Keratinocyte (primary cell): ENCODE measurements around the gene BRINP3. TPM values are rescaled to one million over a fixed set of nuclear protein-coding genes. Genes with fewer than 3 reads are reported as not detected.

Source experiments
- DNase-seq: peaks from one replicate; pipeline ENCODE4 v3.0.0-alpha.2; 2011; ENCODE audit warnings: low read depth, missing footprints, low spot score
- FAIRE-seq: peaks from 2 replicates; lab custom pipeline; 2011; peaks lifted over from hg19 to GRCh38; lab: Jason Lieb, UNC
- H2AFZ ChIP-seq: 2 replicates; pipeline ENCODE4 v1.6.0; 2012; ENCODE audit warnings: low read length, control low read depth, inconsistent platforms; ENCODE audit not compliant: control insufficient read depth
- H3K27ac ChIP-seq: 2 replicates; pipeline ENCODE4 v1.5.1; 2011; ENCODE audit warnings: low read length; ENCODE audit not compliant: control insufficient read depth, insufficient read depth
- H3K27me3 ChIP-seq: 3 replicates; pipeline ENCODE4 v1.6.0; 2011; ENCODE audit warnings: low read length; ENCODE audit not compliant: control insufficient read depth, insufficient read depth; ENCODE audit errors: extremely low read depth
- H3K36me3 ChIP-seq, 2 experiments: 2 replicates in 1 of 2; 3 replicates in 1 of 2; pipeline ENCODE4 v1.5.1; 2011; ENCODE audit warnings: low read length in 2 of 2, mild to moderate bottlenecking in 1 of 2; ENCODE audit not compliant: control insufficient read depth in 2 of 2, insufficient read depth in 2 of 2; ENCODE audit errors: extremely low read depth in 1 of 2
- H3K4me1 ChIP-seq: 3 replicates; pipeline ENCODE4 v1.5.1; 2011; ENCODE audit warnings: low read length; ENCODE audit not compliant: control insufficient read depth, insufficient read depth; ENCODE audit errors: extremely low read depth
- H3K4me2 ChIP-seq: 3 replicates; pipeline ENCODE4 v1.6.0; 2011; ENCODE audit warnings: low read depth, low read length; ENCODE audit not compliant: control insufficient read depth, insufficient read depth; ENCODE audit errors: extremely low read depth
- H3K4me3 ChIP-seq, 3 experiments: fragments of 200-600 bp in 1 of 3; sonication (generic) in 1 of 3; 2 replicates in 2 of 3; 3 replicates in 1 of 3; pipeline ENCODE4 v1.5.1; 2011 to 2016; ENCODE audit warnings: low read length in 3 of 3, mild to moderate bottlenecking in 3 of 3, control low read depth in 2 of 3, inconsistent platforms in 1 of 3, low read depth in 1 of 3, mixed read lengths in 1 of 3, mixed run types in 1 of 3, moderate library complexity in 1 of 3; ENCODE audit not compliant: control insufficient read depth in 2 of 3, insufficient read depth in 2 of 3; ENCODE audit errors: extremely low read depth in 1 of 3
- H3K79me2 ChIP-seq: 2 replicates; pipeline ENCODE4 v1.6.0; 2012; ENCODE audit warnings: low read length; ENCODE audit not compliant: control insufficient read depth, insufficient read depth
- H3K9ac ChIP-seq: 3 replicates; pipeline ENCODE4 v1.6.0; 2011; ENCODE audit warnings: low read length; ENCODE audit not compliant: control insufficient read depth, insufficient read depth; ENCODE audit errors: extremely low read depth
- H3K9me1 ChIP-seq: 3 replicates; pipeline ENCODE4 v1.6.0; 2011; ENCODE audit warnings: low read length; ENCODE audit not compliant: control insufficient read depth, insufficient read depth; ENCODE audit errors: extremely low read depth
- H3K9me3 ChIP-seq: 2 replicates; pipeline ENCODE4 v1.5.1; 2012; ENCODE audit warnings: low read depth, low read length; ENCODE audit not compliant: control insufficient read depth
- H4K20me1 ChIP-seq: 3 replicates; pipeline ENCODE4 v1.6.0; 2011; ENCODE audit warnings: low read length; ENCODE audit not compliant: control insufficient read depth, insufficient read depth; ENCODE audit errors: extremely low read depth
- CTCF ChIP-seq, 3 experiments: IDR thresholded peaks in 1 of 3; conservative IDR thresholded peaks in 1 of 3; optimal IDR thresholded peaks in 1 of 3; 2 replicates in 2 of 3; 3 replicates in 1 of 3; pipeline versions ENCODE3 to v1.5.1; 2011; ENCODE audit warnings: low read length in 3 of 3, mild to moderate bottlenecking in 3 of 3, moderate library complexity in 2 of 3, control low read depth in 1 of 3, inconsistent platforms in 1 of 3; ENCODE audit not compliant: insufficient read depth in 2 of 3; ENCODE audit errors: extremely low read depth in 1 of 3
- EZH2 ChIP-seq: IDR thresholded peaks from one replicate; pipeline ENCODE4 v1.6.1; 2012; ENCODE audit warnings: inconsistent platforms, mild to moderate bottlenecking, low read length, moderate library complexity
- dilution Hi-C: fragments of 300-500 bp; cut with MboI; formaldehyde crosslinking; loops from one replicate; pipeline ENCODE4 v1.7.0; 2020; ENCODE audit warnings: low sequenced_read_pairs; ENCODE audit not compliant: extremely low pct_ligation_motif_present
- polyA plus RNA-seq, 5 experiments: library from polyadenylated mRNA; depleted of rRNA in 3 of 5; stranded (reverse) in 3 of 5; stranded (forward) in 1 of 5; unstranded in 1 of 5; fragments of >200 nt; gene quantifications; 1 replicate in 1 of 5; 2 replicates in 3 of 5; 3 replicates in 1 of 5; pipeline versions ENCODE4 v1.2.1 to v1.2.3, GENCODE V29; 2011 to 2012; ENCODE audit warnings: missing spikeins in 2 of 5, low read depth in 1 of 5, low replicate concordance in 1 of 5

The BRINP3 gene
- polyA plus RNA-seq, 1 donor (not counting 4 experiments of a cell fraction or from before 2014, with no cell fraction given), result not detected

GRCh38 chr1:190328871-190329270 is 148.8 kb downstream of the BRINP3 start:
- no peak overlapping the region for H3K4me2 ChIP-seq
- dilution Hi-C loops, result no loop called here
- H2AFZ ChIP-seq, result no peak overlapping the region

GRCh38 chr1:190328361-190328760 is 149.3 kb downstream of the BRINP3 start:
- FAIRE-seq (no peak), DNase-seq (no peak)
- no peaks in the 10 kb centered on the region for H4K20me1 ChIP-seq
- H2AFZ ChIP-seq, result no peak overlapping the region
- H3K36me3 ChIP-seq, result no peaks in the 10 kb centered on the region
- no peaks in the 10 kb centered on the region for H3K9me1 ChIP-seq
- H3K9ac ChIP-seq, result no peak overlapping the region
- no peaks in the 10 kb centered on the region for H3K4me1 ChIP-seq
- H3K4me3 ChIP-seq, result no peak overlapping the region
- H3K27me3 ChIP-seq, result no peaks in the 10 kb centered on the region
- no peaks in the 10 kb centered on the region for H3K79me2 ChIP-seq
- no peak overlapping the region for H3K4me2 ChIP-seq
- dilution Hi-C loops, result no loop called here
- H3K27ac ChIP-seq, result no peak overlapping the region
- TF ChIP-seq CTCF (optimal IDR thresholded peaks at IDR 0.05 in 1 of 3, IDR thresholded peaks at IDR 0.05 in 1 of 3, conservative IDR thresholded peaks at IDR 0.05 in 1 of 3; ENCODE audit: extremely low read depth in 1 of 3, insufficient read depth in 2 of 3, low read length in 3 of 3) (no peak), EZH2 (no peak)
- no peaks in the 10 kb centered on the region for H3K9me3 ChIP-seq

More at GRCh38 chr1:190328871-190329270, 148.8 kb downstream of the BRINP3 start:
- Histone ChIP-seq H3K9me3 (no peaks in the 10 kb centered on the region), H3K9ac (no peak overlapping the region), H3K36me3 (no peaks in the 10 kb centered on the region), H3K4me3 (no peak overlapping the region), H3K27ac (no peak overlapping the region), H3K27me3 (no peaks in the 10 kb centered on the region), H4K20me1 (no peaks in the 10 kb centered on the region), H3K79me2 (no peaks in the 10 kb centered on the region), H3K4me1 (no peaks in the 10 kb centered on the region), H3K9me1 (no peaks in the 10 kb centered on the region)
- no peak for TF ChIP-seq EZH2
- TF ChIP-seq CTCF (optimal IDR thresholded peaks at IDR 0.05 in 1 of 3, IDR thresholded peaks at IDR 0.05 in 1 of 3, conservative IDR thresholded peaks at IDR 0.05 in 1 of 3; ENCODE audit: extremely low read depth in 1 of 3, insufficient read depth in 2 of 3, low read length in 3 of 3), result no peak
- DNase-seq, result no peak
- no peak for FAIRE-seq
